Liver (tissue), 3 donors: ENCODE data around the gene VSIG10.

Experiments
- ATF3 ChIP-seq: IDR thresholded peaks from 2 replicates; pipeline ENCODE4 v1.6.1; 2016; ENCODE audit warnings: antibody characterized with exemption
- CTCF ChIP-seq: fragments of 150-350 bp; IDR thresholded peaks from 2 replicates; pipeline ENCODE4 v1.5.1; 2017; ENCODE audit warnings: improper control_type of control experiment, low read depth, low read length; ENCODE audit not compliant: missing input control
- EGR1 ChIP-seq, 2 donors: IDR thresholded peaks; 2 replicates each; pipeline ENCODE4 v1.6.1; 2016 to 2018; ENCODE audit warnings: antibody characterized with exemption in 2 of 2, low read depth in 2 of 2
- FOXA1 ChIP-seq: IDR thresholded peaks from 2 replicates; pipeline ENCODE4 v1.6.1; 2016; ENCODE audit warnings: antibody characterized with exemption
- GABPA ChIP-seq, 2 donors: IDR thresholded peaks in 1 of 2; conservative IDR thresholded peaks in 1 of 2; 2 replicates each; pipeline ENCODE4 v1.6.1; 2016; ENCODE audit warnings: antibody characterized with exemption in 2 of 2, mild to moderate bottlenecking in 1 of 2, moderate library complexity in 1 of 2
- HNF4G ChIP-seq: IDR thresholded peaks from 2 replicates; pipeline ENCODE4 v1.6.1; 2016; ENCODE audit warnings: antibody characterized with exemption
- JUND ChIP-seq, 2 donors: IDR thresholded peaks; 2 replicates each; pipeline ENCODE4 v1.6.1; 2016; ENCODE audit warnings: antibody characterized with exemption in 2 of 2
- RAD21 ChIP-seq, 2 donors: IDR thresholded peaks; 2 replicates each; pipeline ENCODE4 v1.6.1; 2016; ENCODE audit warnings: antibody characterized with exemption in 2 of 2, mild to moderate bottlenecking in 2 of 2
- RXRA ChIP-seq, 2 donors: IDR thresholded peaks; 2 replicates each; pipeline ENCODE4 v1.6.1; 2017 to 2018; ENCODE audit warnings: antibody characterized with exemption in 2 of 2, mild to moderate bottlenecking in 1 of 2
- SP1 ChIP-seq: IDR thresholded peaks from 2 replicates; pipeline ENCODE4 v1.6.1; 2018; ENCODE audit warnings: antibody characterized with exemption, mild to moderate bottlenecking
- TAF1 ChIP-seq: conservative IDR thresholded peaks from 2 replicates; pipeline ENCODE4 v1.6.1; 2016; ENCODE audit warnings: antibody characterized with exemption, mild to moderate bottlenecking
- YY1 ChIP-seq: IDR thresholded peaks from 2 replicates; pipeline ENCODE4 v1.6.1; 2016; ENCODE audit warnings: antibody characterized with exemption, mild to moderate bottlenecking
- TF ChIP-seq, protein P1 (sequence below): IDR thresholded peaks from 2 replicates; pipeline ENCODE4 v1.6.1; 2016; ENCODE audit warnings: antibody characterized with exemption
- TF ChIP-seq, protein P2 (sequence below): IDR thresholded peaks from 2 replicates; pipeline ENCODE4 v1.6.1; 2016; ENCODE audit warnings: antibody characterized with exemption, mild to moderate bottlenecking
- donor health status: healthy.
- donor health status: healthy.

GRCh38 chr12:118058227-118058626 is 45.6 kb downstream of the VSIG10 start:
- TF ChIP-seq CTCF (no peak), TAF1 (no peak), FOXA1 (no peak), SP1 (no peak), YY1 (no peak), ATF3 (no peak), RAD21 (IDR thresholded peaks at IDR 0.05) (no peak), EGR1 (IDR thresholded peaks at IDR 0.05; ENCODE audit: low read depth in 2 of 2) (no peak), HNF4G (no peak), JUND (IDR thresholded peaks at IDR 0.05) (no peak), GABPA (IDR thresholded peaks at IDR 0.05 in 1 of 2, conservative IDR thresholded peaks at IDR 0.05 in 1 of 2) (no peak), RXRA (IDR thresholded peaks at IDR 0.05) (no peak)
- TF ChIP-seq, protein P1, sequence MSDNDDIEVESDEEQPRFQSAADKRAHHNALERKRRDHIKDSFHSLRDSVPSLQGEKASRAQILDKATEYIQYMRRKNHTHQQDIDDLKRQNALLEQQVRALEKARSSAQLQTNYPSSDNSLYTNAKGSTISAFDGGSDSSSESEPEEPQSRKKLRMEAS: no peak
- TF ChIP-seq, protein P2, sequence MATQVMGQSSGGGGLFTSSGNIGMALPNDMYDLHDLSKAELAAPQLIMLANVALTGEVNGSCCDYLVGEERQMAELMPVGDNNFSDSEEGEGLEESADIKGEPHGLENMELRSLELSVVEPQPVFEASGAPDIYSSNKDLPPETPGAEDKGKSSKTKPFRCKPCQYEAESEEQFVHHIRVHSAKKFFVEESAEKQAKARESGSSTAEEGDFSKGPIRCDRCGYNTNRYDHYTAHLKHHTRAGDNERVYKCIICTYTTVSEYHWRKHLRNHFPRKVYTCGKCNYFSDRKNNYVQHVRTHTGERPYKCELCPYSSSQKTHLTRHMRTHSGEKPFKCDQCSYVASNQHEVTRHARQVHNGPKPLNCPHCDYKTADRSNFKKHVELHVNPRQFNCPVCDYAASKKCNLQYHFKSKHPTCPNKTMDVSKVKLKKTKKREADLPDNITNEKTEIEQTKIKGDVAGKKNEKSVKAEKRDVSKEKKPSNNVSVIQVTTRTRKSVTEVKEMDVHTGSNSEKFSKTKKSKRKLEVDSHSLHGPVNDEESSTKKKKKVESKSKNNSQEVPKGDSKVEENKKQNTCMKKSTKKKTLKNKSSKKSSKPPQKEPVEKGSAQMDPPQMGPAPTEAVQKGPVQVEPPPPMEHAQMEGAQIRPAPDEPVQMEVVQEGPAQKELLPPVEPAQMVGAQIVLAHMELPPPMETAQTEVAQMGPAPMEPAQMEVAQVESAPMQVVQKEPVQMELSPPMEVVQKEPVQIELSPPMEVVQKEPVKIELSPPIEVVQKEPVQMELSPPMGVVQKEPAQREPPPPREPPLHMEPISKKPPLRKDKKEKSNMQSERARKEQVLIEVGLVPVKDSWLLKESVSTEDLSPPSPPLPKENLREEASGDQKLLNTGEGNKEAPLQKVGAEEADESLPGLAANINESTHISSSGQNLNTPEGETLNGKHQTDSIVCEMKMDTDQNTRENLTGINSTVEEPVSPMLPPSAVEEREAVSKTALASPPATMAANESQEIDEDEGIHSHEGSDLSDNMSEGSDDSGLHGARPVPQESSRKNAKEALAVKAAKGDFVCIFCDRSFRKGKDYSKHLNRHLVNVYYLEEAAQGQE: no peak
